GM10248 (cell line): ENCODE measurements around the gene SEPTIN5.

ENCODE experiments used
- CTCF ChIA-PET: fragments of 300-600 bp; sonication (Branson Sonifier 250); formaldehyde crosslinking; extraction: SDS; loops from one replicate; lab custom pipeline; 2021; ENCODE audit warnings: antibody characterized with exemption; lab: Yijun Ruan, JAX
- POLR2A ChIA-PET: fragments of 350-650 bp; sonication (Branson Sonifier 250); formaldehyde crosslinking; extraction: SDS; loops from one replicate; lab custom pipeline; 2020; ENCODE audit warnings: antibody characterized with exemption; lab: Yijun Ruan, JAX
- DNase-seq: peaks from one replicate; pipeline ENCODE4 v3.0.0; 2012; ENCODE audit errors: extremely low spot score
- CTCF ChIP-seq: IDR thresholded peaks from 2 replicates; pipeline ENCODE4 v1.5.1; 2012; ENCODE audit warnings: mild to moderate bottlenecking, low read depth; ENCODE audit errors: extremely low read depth, missing control alignments, control extremely low read depth

SEPTIN5 gene

GRCh38 chr22:19668748-19669147 lies 45.6 kb upstream of the SEPTIN5 start:
- CTCF ChIA-PET = interaction anchor here (1.7 kb wide), 1 partner anchor 10 kb away, joined by 6 read pairs; no protein-coding TSS in a partner anchor
- peak; percentile 3 for DNase-seq
- no peak for TF ChIP-seq CTCF
- POLR2A ChIA-PET = no interaction called here

- TF ChIP-seq CTCF = no peak
- DNase-seq = peak; percentile 4
- ChIA-PET CTCF (interaction anchor here (0.8 to 1.3 kb wide), 2 partner anchors 11 to 39 kb away, joined by 3 to 4 read pairs; no protein-coding TSS in a partner anchor), POLR2A (no interaction called here)
Observed at GRCh38 chr22:19669570-19669969, 44.7 kb upstream of the SEPTIN5 start.

GRCh38 chr22:19671316-19671715 lies 43.0 kb upstream of the SEPTIN5 start:
- ChIA-PET CTCF (no interaction called here), POLR2A (no interaction called here)
- no peak for TF ChIP-seq CTCF
- DNase-seq = peak; percentile 2

GRCh38 chr22:19672054-19672776 lies 42.1 kb upstream of the SEPTIN5 start:
- peak; percentile 1 for DNase-seq
- CTCF ChIA-PET = no interaction called here
- no peak for TF ChIP-seq CTCF
- POLR2A ChIA-PET = no interaction called here

- no peak for TF ChIP-seq CTCF
- ChIA-PET CTCF (no interaction called here), POLR2A (no interaction called here)
Observed at GRCh38 chr22:19673660-19674059, 40.6 kb upstream of the SEPTIN5 start.

GRCh38 chr22:19674129-19674928 lies 40.0 kb upstream of the SEPTIN5 start:
- TF ChIP-seq CTCF = no peak
- no peak for DNase-seq
- POLR2A ChIA-PET = no interaction called here
- CTCF ChIA-PET = no interaction called here

More at GRCh38 chr22:19673660-19674059, 40.6 kb upstream of the SEPTIN5 start:
- no peak for DNase-seq
